Measurements from ENCODE around the gene CACNA1I.

The CACNA1I gene

GRCh38 chr22:39686776-39687525, 116.4 kb downstream of the CACNA1I start:
- no peak for DNase-seq (ENCODE audit: extremely low read depth in 1 of 2, low read depth in 1 of 2)

- no peak for DNase-seq (ENCODE audit: extremely low read depth in 1 of 2, low read depth in 1 of 2)
Measured at GRCh38 chr22:39688186-39688785, 117.7 kb downstream of the CACNA1I start.

- DNase-seq (ENCODE audit: extremely low read depth in 1 of 2, low read depth in 1 of 2), result no peak
Measured at GRCh38 chr22:39689421-39689820, 118.9 kb downstream of the CACNA1I start.

GRCh38 chr22:39690881-39691605, 120.5 kb downstream of the CACNA1I start:
- no peak for DNase-seq (ENCODE audit: extremely low read depth in 1 of 2, low read depth in 1 of 2)

GRCh38 chr22:39693943-39694500, 123.5 kb downstream of the CACNA1I start:
- DNase-seq (ENCODE audit: extremely low read depth in 1 of 2, low read depth in 1 of 2), result no peak

GRCh38 chr22:39697790-39698430, 127.4 kb downstream of the CACNA1I start:
- DNase-seq (ENCODE audit: extremely low read depth in 1 of 2, low read depth in 1 of 2), result no peak

- no peak for DNase-seq (ENCODE audit: extremely low read depth in 1 of 2, low read depth in 1 of 2)
Measured at GRCh38 chr22:39699631-39700360, 129.2 kb downstream of the CACNA1I start.

GRCh38 chr22:39700565-39700964, 130.0 kb downstream of the CACNA1I start:
- DNase-seq (ENCODE audit: extremely low read depth in 1 of 2, low read depth in 1 of 2), result no peak

GRCh38 chr22:39703091-39703490, 132.5 kb downstream of the CACNA1I start:
- no peak for DNase-seq (ENCODE audit: extremely low read depth in 1 of 2, low read depth in 1 of 2)

- DNase-seq (ENCODE audit: extremely low read depth in 1 of 2, low read depth in 1 of 2), result no peak
Measured at GRCh38 chr22:39703928-39704639, 133.5 kb downstream of the CACNA1I start.

- no peak for DNase-seq (ENCODE audit: extremely low read depth in 1 of 2, low read depth in 1 of 2)
Measured at GRCh38 chr22:39705386-39705785, 134.8 kb downstream of the CACNA1I start.

- DNase-seq (ENCODE audit: extremely low read depth in 1 of 2, low read depth in 1 of 2), result no peak
Measured at GRCh38 chr22:39706376-39707140, 136.0 kb downstream of the CACNA1I start.

GRCh38 chr22:39707351-39707750, 136.8 kb downstream of the CACNA1I start:
- DNase-seq (ENCODE audit: extremely low read depth in 1 of 2, low read depth in 1 of 2), result no peak

- DNase-seq (ENCODE audit: extremely low read depth in 1 of 2, low read depth in 1 of 2), result no peak
Measured at GRCh38 chr22:39707816-39708215, 137.3 kb downstream of the CACNA1I start.

GRCh38 chr22:39710380-39711150, 140.0 kb downstream of the CACNA1I start:
- DNase-seq (ENCODE audit: extremely low read depth in 1 of 2, low read depth in 1 of 2), result no peak

- no peak for DNase-seq (ENCODE audit: extremely low read depth in 1 of 2, low read depth in 1 of 2)
Measured at GRCh38 chr22:39712081-39712480, 141.5 kb downstream of the CACNA1I start.

- no peak for DNase-seq (ENCODE audit: extremely low read depth in 1 of 2, low read depth in 1 of 2)
Measured at GRCh38 chr22:39712751-39713525, 142.4 kb downstream of the CACNA1I start.
